Stimulated activated CD4-positive, alpha-beta T cell treated with anti-CD3 and anti-CD28 coated beads, Interleukin-12 subunit alpha, Interleukin-12 subunit beta, amount 100 ng/mL, for 24 hours (primary cell): ENCODE measurements around the gene GAK.

Experiments
- DNase-seq, 2 experiments: peaks; one replicate each; pipeline ENCODE4 v3.0.0-alpha.2; 2020; ENCODE audit warnings: low read depth in 2 of 2

The GAK gene

DNA sequence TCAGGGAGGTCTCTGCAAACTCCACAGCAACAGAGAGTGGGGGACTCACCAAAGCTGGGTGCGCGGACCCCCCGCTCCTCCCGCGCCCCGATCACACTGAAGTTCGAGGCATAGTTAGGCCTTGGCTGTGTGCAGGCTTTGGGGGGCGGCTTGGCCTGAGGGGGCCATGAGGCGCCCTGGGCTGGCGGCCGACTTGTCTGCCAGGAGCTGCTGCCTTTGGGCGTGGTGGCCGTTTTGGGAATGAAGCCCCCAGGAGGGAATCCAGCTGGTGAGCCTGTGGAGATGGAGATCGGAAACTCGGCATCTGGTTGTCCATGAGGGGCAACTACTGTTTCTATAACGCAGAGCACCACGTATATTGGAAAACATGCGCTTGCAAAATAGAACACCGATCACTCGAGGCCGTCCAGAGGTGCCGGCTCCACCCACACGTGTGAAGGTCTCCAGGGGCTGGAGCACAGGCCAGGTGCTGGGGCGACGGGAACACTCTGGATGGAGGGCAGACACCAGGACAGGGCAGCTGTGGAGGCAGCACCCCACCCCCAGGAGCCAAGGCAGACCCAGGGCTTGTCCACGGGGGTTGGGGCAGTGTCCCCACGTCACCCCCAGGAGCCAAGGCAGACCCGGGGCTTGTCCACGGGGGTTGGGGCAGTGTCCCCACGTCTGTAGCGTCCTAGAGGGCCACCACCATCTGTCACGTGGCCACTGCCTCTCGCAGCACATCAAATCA, 80.2 kb downstream of the GAK start:
- DNase-seq, result no peak

DNA sequence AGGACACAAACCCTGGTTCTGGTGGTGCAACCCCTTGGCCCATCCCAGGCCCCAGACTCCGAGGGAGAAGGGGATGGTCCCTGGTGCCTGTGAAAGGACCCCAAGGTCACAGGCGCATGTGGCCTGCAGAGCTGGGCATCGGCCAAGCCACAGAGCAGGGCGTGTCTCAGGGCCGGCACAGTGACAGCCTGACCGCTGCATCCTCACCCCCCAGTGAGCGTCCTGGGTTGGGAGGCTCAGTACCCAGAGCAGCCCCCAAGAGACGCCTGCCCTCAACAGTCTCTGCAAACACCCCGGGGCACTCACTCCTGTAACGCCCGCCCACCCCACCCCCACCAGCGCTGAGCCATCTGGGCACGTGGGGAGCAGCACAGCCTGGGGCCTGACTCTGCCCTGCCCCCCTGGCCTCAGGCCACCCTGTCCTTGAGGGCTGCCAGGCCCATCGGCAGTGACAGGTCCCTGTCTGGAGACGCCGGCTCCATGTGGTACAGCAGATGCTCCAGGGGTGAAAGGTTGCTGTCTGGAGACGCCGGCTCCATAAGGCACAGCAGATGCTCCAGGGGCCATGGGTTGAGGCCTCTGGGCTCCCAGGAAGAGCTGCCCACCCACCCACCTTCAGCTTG, 81.7 kb downstream of the GAK start:
- DNase-seq, result no peak

DNA sequence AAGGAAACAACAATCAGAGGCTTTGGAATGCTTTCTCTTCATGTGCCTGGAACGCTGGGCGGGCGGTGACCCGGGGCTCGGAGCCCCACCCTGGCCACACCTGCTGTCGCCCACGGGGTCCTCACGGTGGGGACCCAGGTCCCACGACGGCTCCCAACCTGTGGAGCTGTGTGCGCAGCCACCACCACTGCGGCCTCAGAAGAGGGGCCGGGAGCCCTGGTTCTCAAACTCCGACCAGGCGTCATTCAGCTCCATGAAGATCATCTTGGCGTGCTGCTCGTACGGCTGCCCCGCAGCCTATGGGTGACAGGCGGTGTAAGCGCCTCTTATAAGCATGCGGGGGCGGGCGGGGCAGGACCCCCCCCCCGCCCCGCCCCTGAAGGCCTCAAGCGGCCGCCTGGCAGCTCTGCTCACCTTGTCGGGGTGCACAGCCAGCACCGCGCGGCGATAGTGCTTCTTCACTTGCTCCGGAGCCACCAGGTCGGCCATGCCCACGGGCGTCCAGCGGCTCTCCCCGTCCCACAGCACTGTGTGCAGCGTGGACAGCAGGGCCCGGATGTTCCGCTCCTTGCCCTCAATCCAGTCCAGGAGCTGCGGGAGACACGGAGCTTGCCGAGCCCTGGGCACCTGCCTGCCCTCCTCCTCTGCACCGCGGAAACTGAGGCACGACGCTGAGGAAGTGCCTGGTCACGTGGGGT, 82.5 kb downstream of the GAK start:
- DNase-seq, result no peak

DNA sequence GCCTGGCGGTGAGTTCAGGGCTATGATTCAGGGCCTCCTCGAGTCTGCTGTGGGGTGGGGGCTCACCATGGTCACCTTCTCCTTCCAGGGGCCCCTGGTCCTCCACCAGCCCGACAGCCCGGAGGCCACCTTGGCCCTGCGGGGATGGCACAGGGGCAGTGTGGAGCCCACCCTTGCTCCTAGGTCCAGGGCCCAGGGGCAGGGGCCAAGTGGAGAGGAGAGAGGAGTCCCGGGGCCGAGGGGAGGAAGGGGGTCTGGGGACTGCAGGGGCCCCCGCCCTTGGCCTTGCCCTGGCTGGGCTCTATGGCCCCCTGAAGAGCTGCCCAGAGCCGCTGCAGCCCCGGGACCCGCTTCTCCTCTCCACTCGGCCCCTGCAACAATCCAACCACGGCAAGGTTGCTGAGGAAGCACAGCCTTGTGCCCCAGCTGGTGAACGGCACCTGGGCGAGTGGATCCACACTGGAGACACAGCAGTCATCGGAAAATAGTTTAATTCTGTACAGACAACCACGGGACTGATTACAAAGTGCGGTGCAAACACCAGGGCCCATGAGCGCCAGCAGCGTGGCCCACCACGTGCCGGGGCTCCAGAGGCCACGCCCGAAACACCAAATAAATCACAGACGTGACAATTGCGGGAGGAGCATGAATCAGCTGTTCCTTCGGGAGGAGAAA, 83.2 kb downstream of the GAK start:
- no peak for DNase-seq

DNA sequence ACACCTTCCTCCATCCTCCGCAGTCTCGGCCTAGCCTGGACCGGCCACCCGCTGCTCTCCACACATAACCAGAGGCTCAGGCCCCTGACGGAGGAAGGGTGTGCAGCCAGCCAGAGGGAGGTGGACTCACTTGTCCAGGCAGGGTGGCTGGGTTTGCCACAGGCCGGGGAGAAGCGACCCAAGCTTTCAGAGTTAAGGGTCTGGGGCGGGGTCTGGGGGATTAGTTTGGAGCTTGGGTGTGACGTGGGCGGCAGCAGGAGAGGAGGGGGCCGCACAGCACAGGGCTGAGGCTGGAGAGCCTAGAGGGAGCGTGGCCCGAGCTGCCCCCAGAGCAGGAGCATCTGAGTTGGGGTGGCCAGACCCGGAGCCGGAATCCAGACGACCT, 83.8 kb downstream of the GAK start:
- no peak for DNase-seq

DNA sequence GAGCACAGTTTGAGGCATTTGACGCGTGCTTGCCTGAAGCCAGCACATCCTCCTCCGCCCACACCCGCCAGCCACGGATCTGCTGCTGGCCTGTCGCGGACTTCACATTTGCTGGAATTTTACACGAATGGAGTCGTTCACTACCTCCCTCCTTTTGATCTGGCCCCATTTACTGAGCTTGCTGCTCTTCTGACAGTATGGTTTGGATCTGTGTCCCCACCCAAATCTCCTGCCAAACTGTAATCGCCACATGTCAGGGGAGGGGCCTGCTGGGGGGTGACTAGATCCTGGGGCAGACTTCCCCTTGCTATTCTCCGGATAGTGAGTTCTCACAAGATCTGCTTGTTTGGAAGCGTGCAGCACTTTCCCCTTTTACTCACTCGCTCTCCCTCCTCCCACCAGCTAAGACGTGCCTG, 86.3 kb downstream of the GAK start:
- DNase-seq, result no peak

DNA sequence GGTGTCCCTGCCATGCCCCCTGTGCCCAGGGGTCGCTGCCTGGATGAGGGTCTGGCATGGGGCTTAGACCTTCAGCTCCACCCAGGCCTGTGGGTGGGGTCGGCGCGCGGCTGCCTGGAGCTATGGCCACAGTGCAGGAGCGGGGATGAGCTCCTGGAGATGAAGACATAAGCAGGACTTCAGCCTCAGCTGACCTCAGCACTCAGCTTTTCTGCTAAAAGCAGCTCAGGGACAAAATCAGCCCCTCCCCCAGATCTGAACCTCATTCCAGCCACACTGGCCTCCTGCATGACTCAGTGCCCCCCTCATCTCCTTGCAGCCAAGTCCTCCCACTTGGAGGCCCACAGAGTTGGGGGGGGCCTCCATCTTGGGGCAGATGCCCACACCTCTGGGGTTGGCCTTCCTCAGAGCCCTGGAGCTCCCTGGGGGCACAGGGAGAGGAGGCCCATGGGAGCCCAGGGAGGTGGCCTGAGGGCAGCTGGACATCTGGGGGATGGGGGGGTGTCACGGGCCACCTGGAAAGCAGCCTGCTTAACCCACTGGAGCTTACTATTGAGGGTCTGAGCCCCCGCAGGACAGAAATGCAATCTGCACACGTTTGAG, 86.8 kb downstream of the GAK start:
- DNase-seq, result no peak

DNA sequence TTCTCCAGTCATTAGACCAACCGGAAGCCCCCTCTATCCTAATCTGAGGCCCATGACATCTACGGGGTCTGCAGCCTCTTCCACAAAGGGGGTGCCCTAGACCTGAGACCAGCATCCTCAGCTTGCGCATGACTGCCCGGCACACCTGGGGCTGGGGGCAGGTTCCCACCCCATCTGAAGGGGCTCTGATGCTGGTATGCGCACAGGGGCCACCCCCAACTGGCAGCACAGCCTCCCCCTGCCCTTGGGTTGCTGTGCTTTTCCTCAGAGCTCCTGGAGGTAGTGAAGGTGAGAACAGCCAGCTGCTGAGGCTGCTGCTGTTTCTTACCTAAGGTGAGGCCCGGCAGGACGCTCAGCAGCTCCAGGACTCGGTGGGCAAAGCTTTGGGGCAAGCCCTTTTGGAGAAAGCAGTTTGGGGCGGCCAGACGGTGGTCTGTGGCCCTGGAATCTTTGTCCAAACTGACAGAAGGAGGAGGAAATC, 87.3 kb downstream of the GAK start:
- no peak for DNase-seq

DNA sequence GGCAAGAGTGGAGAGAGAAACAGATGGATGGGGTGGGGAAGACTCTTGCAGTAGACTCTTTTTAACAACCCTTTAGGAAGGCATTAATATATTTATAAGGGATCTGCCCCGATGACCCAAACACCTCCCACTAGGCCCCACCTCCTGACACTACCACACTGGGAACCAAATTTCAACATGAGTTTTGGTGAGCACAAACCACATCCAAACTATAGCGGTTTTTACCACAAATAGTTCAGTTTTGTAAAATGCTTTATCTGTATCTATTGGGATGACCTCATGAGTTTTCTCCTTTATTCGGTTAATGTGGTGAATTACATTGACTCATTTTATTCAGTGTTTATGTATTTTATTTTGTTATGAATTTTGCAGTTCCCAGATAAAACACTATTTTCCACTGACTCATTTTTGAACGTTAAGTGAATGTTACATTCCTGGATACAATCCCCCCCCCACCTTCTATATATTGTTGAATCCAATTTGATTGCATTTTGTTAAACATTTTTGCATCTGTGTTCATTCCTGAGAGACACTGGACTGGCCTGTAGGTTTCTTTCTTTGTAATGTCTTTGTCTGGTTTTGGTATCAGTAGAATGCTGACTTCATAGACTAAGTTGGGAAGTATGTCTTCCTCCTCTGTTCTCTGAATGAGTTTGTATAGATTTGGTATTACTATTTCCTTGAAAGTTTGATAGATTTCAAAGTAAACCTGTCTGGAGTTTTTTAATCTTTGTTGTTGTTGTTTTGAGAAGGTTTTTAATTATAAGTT, 92.3 kb downstream of the GAK start:
- no peak for DNase-seq

DNA sequence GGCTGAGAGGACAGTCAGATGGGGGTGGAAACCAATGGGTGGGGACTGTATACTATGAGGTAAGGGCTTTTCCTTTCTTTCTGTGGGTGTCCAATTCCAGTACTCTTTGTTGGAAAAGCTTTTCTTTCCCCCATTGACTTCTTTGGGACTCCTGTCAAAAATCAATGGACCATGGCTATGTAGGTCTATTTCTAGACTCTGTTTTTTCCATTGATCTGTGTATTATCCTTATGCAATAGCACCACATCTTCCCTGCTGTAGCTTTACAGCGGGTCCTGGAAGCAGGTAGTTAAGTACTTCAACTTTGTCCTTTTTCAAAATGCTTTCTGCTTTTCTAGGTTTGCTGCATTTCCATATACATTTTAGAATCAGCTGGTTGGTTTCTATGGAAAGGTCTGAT, 94.3 kb downstream of the GAK start:
- DNase-seq, result no peak

DNA sequence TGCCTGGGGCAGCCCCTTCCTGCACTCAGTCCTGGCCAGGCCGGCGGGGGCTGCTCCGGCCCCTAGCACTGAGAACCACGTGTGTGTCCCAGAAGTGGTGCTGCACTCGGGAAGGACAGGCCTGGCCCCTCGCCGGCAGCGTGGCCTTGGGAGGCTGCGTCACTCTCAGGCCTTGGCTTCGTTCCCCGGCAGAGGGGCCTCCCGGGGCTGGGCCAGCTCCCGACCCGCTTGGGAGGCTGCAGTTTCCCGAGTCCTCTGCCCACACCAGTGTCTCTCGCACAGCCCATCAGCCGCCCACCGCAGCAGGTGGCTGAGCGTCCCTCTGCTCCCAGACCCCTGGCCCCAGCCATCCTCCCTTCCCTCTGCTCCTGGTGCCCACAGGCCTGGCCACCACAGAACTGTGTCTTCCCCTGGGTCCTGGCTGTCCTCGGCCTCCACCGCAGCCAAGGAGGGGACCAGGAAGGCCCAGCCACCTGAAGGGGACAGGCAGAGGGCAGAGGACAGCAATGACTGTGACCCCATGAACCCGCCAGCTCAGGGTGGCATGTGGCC, 95.3 kb downstream of the GAK start:
- no peak for DNase-seq

DNA sequence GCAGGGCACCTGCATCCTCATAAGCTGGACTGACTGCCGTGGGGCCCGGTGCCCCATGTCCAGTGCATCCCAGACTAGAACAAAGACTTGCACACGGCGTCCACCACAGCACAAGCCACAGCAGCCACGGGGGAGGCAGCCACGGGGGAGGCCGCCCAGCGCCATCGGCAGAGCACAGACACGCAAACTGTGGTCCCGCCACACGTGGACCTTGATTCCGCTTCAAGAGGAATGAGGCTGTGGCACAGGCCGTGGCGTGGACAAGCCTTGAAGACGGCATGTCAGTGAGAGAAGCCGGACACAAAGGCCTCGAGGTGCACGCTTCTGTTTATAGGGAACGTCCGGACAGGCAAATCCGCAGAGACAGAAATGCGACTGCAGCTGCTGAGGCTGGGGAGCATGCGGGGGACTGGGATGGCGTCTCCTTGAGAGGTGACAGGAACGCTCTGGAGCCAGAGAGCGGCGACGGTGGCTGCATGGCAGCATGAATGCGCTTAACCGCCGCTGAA, 96.1 kb downstream of the GAK start:
- no peak for DNase-seq

DNA sequence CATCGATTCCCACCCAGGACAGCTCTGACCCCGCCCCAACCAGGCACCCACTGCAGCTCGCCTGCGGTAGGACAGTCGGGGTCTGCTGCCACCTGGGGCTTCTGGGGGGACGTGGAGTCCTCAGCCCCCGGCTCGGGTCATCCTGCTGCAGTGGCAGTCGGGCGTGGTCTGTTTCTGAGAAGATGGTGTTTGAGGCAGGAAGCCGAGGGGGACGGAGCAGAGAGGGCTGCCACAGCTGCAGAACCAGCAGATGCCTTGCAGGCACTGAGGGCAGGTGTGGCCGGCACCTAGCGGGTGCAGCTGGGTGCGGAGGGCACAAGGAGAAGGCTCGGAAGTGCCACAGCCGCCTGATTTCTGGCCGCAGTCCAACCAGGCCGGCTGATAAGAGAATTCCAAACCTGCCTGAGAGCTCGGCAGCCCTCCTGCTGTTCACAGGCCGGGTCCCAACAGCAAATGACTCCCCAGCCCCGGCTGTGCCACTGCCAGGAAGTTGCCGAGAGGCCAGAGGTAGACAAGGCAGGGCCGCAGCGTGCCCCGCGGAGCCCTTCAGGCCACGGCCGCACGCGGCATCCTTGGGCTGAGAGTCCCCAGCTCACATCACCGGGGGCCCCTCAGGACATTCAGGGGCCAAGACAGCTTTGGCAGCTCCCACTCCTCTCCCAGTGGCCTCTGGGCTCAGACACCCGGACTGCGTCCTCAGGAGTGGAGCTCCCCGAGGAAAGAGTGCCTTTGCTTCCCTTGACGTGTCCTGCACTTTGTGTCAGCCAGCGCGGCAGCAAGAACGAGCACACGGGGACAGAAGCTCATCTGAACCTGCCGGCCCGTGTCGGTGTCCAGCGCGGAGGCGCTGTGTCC, 96.7 kb downstream of the GAK start:
- no peak for DNase-seq

DNA sequence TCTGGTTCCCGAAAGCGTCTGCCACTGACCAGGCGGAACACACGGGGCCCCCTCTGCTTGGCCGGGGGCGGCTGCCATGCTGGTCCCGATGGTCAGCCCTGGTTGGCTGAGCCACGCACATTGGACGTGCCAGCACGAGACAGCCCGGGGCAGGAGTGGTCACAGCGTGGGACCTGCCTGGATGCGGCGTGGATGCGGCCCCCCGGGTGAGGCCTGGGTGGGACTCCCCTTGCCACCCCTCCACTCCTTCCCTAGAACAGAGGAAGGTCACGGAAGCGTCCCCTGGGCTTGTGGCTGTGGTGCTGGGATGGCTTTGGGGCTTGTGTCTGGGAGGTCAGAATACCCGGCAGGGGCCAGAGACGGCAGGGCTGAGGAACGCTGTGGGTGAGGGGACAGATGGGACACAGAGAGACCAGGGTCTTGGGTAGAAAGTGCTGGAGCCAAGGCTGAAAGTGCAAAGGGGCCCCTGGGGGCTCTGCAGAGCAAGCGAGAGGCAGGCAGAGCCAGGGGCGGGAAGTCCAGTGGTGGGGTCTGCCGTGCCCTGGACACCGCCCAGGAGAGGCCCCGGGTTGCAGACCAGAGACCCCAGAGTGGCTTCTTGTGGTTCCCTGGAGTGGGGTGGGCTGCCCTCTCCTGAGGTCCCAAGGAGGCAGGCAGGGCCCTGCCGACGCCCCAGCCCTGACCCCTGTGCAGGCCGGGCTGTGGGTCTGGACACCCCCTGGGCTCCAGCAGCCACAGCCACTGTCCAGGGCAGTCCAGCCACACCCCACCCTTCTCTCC, 97.6 kb downstream of the GAK start:
- DNase-seq, result no peak

DNA sequence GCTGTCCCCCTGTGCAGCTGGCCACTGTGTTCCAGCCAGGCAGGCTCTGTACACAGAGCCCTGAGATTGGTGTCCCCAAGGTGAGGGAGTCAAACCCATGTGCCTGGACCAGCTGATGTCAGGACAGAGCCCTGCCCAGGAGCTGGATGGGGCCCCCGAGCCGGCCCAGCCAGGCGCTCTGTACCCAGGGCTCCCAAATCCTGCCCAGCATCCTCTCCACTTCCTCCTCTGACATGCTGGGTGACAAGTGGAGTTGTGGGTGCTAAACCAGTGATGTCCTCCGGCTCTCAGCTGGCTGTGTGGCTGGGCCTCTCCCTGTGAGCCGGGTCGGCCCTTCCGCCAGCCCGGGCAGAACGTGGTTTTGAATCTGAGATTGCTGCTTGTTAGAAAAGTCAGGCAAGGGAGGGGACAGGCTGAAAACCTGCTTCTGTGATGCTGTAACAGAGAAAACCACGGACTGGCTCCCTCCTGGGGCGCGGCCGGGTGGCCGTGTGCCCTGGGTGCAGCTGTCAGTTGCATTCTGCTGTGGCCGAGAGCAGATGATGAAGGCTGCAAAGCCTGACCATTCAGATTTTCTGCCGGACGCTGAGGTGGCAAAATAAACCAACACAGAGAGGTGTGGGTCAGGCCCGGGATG, 98.3 kb downstream of the GAK start:
- DNase-seq, result no peak

DNA sequence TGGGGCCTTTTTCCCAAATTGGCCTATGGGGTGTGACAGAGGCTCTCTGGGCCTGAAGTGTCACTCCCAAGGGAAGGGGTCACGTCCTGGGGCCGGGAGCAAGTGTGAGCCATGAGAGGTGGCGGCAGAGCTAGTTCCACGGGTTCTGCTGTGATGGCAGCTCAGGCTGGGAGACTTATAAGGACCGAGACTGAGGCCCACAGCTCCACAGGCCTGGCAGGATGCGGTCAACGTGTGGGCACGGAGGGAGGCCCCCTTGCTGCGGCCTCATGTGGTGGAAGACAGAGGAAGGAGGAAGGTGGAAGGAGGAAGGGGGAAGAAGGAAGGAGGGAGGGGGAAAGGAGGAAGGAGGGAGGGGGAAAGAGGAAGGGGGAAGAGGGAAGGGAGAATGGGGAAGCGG, 99.0 kb downstream of the GAK start:
- no peak for DNase-seq

DNA sequence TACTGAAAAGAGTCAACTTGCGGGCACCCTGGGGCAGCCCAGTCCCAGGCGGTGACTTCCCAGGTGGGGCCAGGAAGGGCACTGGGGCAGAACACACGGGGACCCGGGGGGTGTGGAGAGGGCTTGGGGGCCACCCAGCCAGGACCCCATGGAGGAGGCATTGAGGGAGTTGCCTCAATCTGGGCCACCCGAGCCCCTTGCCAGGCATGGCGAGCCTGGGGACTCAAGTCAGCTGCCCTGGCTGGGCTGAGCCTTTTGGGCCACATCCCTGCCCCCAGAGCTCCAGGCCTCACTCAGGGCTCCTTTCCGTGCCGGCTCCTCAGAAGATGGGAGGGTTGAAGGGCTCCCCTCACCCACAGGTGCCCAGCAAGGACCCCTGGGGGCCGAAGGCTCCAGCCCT, 99.6 kb downstream of the GAK start:
- DNase-seq, result no peak

DNA sequence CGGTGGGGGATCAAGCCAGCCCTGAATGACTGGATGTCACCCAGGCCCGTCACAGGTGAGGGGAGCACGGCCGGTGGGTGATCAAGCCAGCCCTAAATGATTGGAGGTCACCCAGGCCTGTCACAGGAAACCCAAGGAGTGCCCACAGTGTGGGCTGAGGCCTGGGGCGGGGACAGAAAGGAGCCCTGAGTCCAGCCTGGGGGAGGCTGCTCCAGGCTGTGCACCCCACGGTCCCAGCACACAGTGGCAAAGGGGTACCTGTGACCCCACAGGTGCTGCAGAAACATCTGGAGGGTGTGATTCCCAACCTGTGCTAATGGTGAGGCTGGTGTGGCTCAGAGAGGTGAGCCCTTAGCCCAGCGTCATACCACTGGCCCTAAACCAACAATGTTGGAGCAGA, 100.0 kb downstream of the GAK start:
- DNase-seq, result no peak

DNA sequence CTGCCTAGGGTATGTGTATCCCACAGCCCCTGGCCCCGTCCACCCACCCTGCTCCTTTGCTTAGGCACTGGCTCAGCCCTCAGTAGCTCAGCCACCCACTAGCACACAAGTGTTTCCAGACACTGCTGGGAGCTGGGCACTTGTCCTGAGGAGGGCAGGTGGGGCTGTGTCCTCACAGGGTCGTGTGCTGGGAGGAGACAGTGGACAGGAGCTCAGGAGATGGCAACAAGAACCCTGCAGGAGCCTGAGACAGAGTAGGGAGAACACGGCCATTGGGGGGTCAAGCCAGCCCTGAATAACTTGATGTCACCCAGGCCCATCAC, 100.7 kb downstream of the GAK start:
- DNase-seq, result no peak
